HG02571 (cell line): Measurements from ENCODE around the gene PHLPP1.
A peak's percentile ranks its signal among the peaks of the same experiment; 100 is the strongest.

ENCODE experiments used
- ATAC-seq: cut with Tn5 transposase; IDR thresholded peaks from one replicate; pipeline ENCODE4 v1.9.1; 2021; ENCODE audit warnings: mild to moderate bottlenecking, moderate library complexity; ENCODE audit not compliant: unreplicated experiment

Gene PHLPP1

GRCh38 chr18:62717169-62717924 lies 2.0 kb downstream of the PHLPP1 start:
- ATAC-seq = no peak

- ATAC-seq = no peak
These were observed 2.8 kb downstream of the PHLPP1 start for GRCh38 chr18:62717925-62718800.

GRCh38 chr18:62720048-62720447 lies 4.7 kb downstream of the PHLPP1 start:
- ATAC-seq = no peak

- no peak for ATAC-seq
These were observed 5.6 kb downstream of the PHLPP1 start for GRCh38 chr18:62720766-62721613.

GRCh38 chr18:62721839-62722795 lies 6.8 kb downstream of the PHLPP1 start:
- no peak for ATAC-seq

GRCh38 chr18:62723666-62724281 lies 8.4 kb downstream of the PHLPP1 start:
- ATAC-seq = no peak

- no peak for ATAC-seq
These were observed 10.6 kb downstream of the PHLPP1 start for GRCh38 chr18:62725896-62726295.

- no peak for ATAC-seq
These were observed 12.9 kb downstream of the PHLPP1 start for GRCh38 chr18:62728254-62728653.

GRCh38 chr18:62729487-62730386 lies 14.4 kb downstream of the PHLPP1 start:
- peak; percentile 84 for ATAC-seq

GRCh38 chr18:62730941-62731340 lies 15.6 kb downstream of the PHLPP1 start:
- no peak for ATAC-seq

GRCh38 chr18:62732617-62733016 lies 17.3 kb downstream of the PHLPP1 start:
- ATAC-seq = no peak

- no peak for ATAC-seq
These were observed 18.9 kb downstream of the PHLPP1 start for GRCh38 chr18:62734290-62734689.

GRCh38 chr18:62735387-62735786 lies 20.0 kb downstream of the PHLPP1 start:
- no peak for ATAC-seq

GRCh38 chr18:62736077-62736855 lies 20.9 kb downstream of the PHLPP1 start:
- ATAC-seq = no peak

- ATAC-seq = no peak
These were observed 22.0 kb downstream of the PHLPP1 start for GRCh38 chr18:62737241-62737873.

- ATAC-seq = no peak
These were observed 23.3 kb downstream of the PHLPP1 start for GRCh38 chr18:62738639-62739038.

GRCh38 chr18:62739911-62740310 lies 24.6 kb downstream of the PHLPP1 start:
- ATAC-seq = no peak
